HepG2 (cell line): ENCODE measurements around the gene GARS1. TPM values are rescaled to one million over a fixed set of nuclear protein-coding genes. Genes with fewer than 3 reads are reported as not detected.

Experiments
- ATAC-seq: fragments of 200-7000 bp; cut with Tn5 transposase; 3 replicates; pipeline ENCODE4 v1.9.1; 2020; ENCODE audit warnings: mild to moderate bottlenecking, moderate library complexity
- BruUV-seq: library from RNA; stranded (reverse); fragments of 400-500 nt; replicated peaks from 2 replicates; lab custom pipeline; 2021; lab: Mats Ljungman, UMichigan
- CTCF ChIA-PET: fragments of 300-600 bp; formaldehyde crosslinking; extraction: SDS; loops from one replicate; lab custom pipeline; 2021; ENCODE audit warnings: low total read pairs, inconsistent platforms, low intra/inter-chr PET ratio; lab: Yijun Ruan, JAX
- POLR2A ChIA-PET: fragments of 350-600 bp; sonication (Branson Sonifier 250); formaldehyde crosslinking; loops from one replicate; lab custom pipeline; 2020; ENCODE audit warnings: antibody characterized with exemption, inconsistent platforms; lab: Yijun Ruan, JAX
- DNase-seq: peaks from one replicate; pipeline ENCODE4 v3.0.0-alpha.2; 2015; ENCODE audit warnings: low spot score
- FAIRE-seq: peaks from 3 replicates; lab custom pipeline; 2011; peaks lifted over from hg19 to GRCh38; lab: Jason Lieb, UNC
- H2AFZ ChIP-seq: one replicate; pipeline ENCODE4 v1.6.1; 2011; ENCODE audit warnings: low read length, inconsistent platforms
- H3K27ac ChIP-seq: fragments of 300-600 bp; 3 replicates; pipeline ENCODE4 v1.8.0; 2011; ENCODE audit warnings: mixed run types, mild to moderate bottlenecking, mixed read lengths, low read length, inconsistent platforms; ENCODE audit not compliant: insufficient read depth; ENCODE audit errors: extremely low read length
- H3K27me3 ChIP-seq, 2 experiments: fragments of 200-600 bp in 1 of 2; 2 replicates in 1 of 2; 3 replicates in 1 of 2; pipeline versions ENCODE4 v1.6.0 to v1.8.0; 2011; ENCODE audit warnings: low read length in 2 of 2, mild to moderate bottlenecking in 2 of 2, moderate library complexity in 2 of 2, inconsistent platforms in 1 of 2; ENCODE audit not compliant: insufficient read depth in 2 of 2, control insufficient read depth in 1 of 2
- H3K36me3 ChIP-seq, 2 experiments: fragments of 200-600 bp in 1 of 2; replicated peaks in 1 of 2; 2 replicates in 1 of 2; 3 replicates in 1 of 2; pipeline versions ENCODE4 v1.5.1 to v1.8.0; 2011; ENCODE audit warnings: low read length in 2 of 2, inconsistent platforms in 1 of 2; ENCODE audit not compliant: insufficient read depth in 2 of 2, control insufficient read depth in 1 of 2
- H3K4me1 ChIP-seq: 2 replicates; pipeline ENCODE4 v1.5.1; 2012; ENCODE audit warnings: low read length, inconsistent platforms; ENCODE audit not compliant: insufficient read depth
- H3K4me2 ChIP-seq: 2 replicates; pipeline ENCODE4 v1.6.0; 2011; ENCODE audit warnings: low read depth, low read length, inconsistent platforms
- H3K4me3 ChIP-seq, 3 experiments: fragments of 200-600 bp in 1 of 3; sonication (generic), shearing (Covaris generic) in 1 of 3; replicated peaks in 1 of 3; 2 replicates each; pipeline ENCODE4 v1.5.1; 2011 to 2016; ENCODE audit warnings: low read length in 3 of 3, inconsistent platforms in 2 of 3, low read depth in 2 of 3, mild to moderate bottlenecking in 2 of 3, control low read depth in 1 of 3, mixed read lengths in 1 of 3; ENCODE audit not compliant: insufficient read depth in 1 of 3
- H3K79me2 ChIP-seq: one replicate; pipeline ENCODE4 v1.6.1; 2011; ENCODE audit warnings: low read length, inconsistent platforms; ENCODE audit not compliant: insufficient read depth
- H3K9ac ChIP-seq: 2 replicates; pipeline ENCODE4 v1.6.0; 2011; ENCODE audit warnings: mild to moderate bottlenecking, low read depth, low read length, inconsistent platforms; ENCODE audit not compliant: insufficient read depth
- H3K9me3 ChIP-seq: 2 replicates; pipeline ENCODE4 v1.5.1; 2012; ENCODE audit warnings: mild to moderate bottlenecking, low read length
- H4K20me1 ChIP-seq: 2 replicates; pipeline ENCODE4 v1.6.0; 2011; ENCODE audit warnings: inconsistent platforms, mild to moderate bottlenecking, low read length, moderate library complexity; ENCODE audit not compliant: insufficient read depth
- ELF1 ChIP-seq: sonication (generic); formaldehyde crosslinking; IDR thresholded peaks from 2 replicates; pipeline ENCODE4 v1.4.0; 2020; ENCODE audit warnings: missing genetic modification reagents
- HNF4A ChIP-seq: sonication (generic); formaldehyde crosslinking; IDR thresholded peaks from 2 replicates; pipeline ENCODE4 v1.4.0; 2020; ENCODE audit warnings: missing genetic modification reagents
- HNRNPLL ChIP-seq: fragments of 200-400 bp; formaldehyde crosslinking; IDR thresholded peaks from 2 replicates; pipeline ENCODE4 v1.6.1; 2017; ENCODE audit warnings: mild to moderate bottlenecking, low read depth, low read length; ENCODE audit not compliant: poor library complexity, severe bottlenecking
- MIXL1 ChIP-seq: IDR thresholded peaks from 2 replicates; pipeline ENCODE4 v1.6.1; 2016
- ZNF30 ChIP-seq: sonication (generic); formaldehyde crosslinking; IDR thresholded peaks from 2 replicates; pipeline ENCODE4 v1.5.0; 2020; ENCODE audit warnings: mild to moderate bottlenecking, missing genetic modification reagents
- ZNF670 ChIP-seq: sonication (generic); formaldehyde crosslinking; IDR thresholded peaks from 2 replicates; pipeline ENCODE4 v1.8.0; 2022; ENCODE audit warnings: mild to moderate bottlenecking, missing genetic modification reagents, borderline replicate concordance
- ZNF768 ChIP-seq: sonication (generic); formaldehyde crosslinking; IDR thresholded peaks from 2 replicates; pipeline ENCODE4 v1.4.0; 2020; ENCODE audit warnings: missing genetic modification reagents
- WGBS: methylation state at CpG from one replicate; pipeline ENCODE4 v1.1.6; 2017; ENCODE audit warnings: low lambda C conversion rate; 5-methylcytosine and 5-hydroxymethylcytosine counted together
- in situ Hi-C: cut with HindIII; loops from 2 replicates; pipeline ENCODE4 v1.10.0; 2017; ENCODE audit warnings: low pct_unique_long_range_greater_than_20kb; ENCODE audit not compliant: extremely low pct_ligation_motif_present
- intact Hi-C: fragments of 100-400 bp; cut with micrococcal nuclease; formaldehyde crosslinking; loops from one replicate; pipeline ENCODE4 v1.10.0; 2022; ENCODE audit not compliant: unreplicated experiment
- polyA plus RNA-seq, 8 experiments: library from polyadenylated mRNA; depleted of rRNA in 3 of 8; stranded (reverse) in 7 of 8; unstranded in 1 of 8; fragments of >200 nt; fragmentation: Illumina TruSeq in 4 of 8; extraction: Trizol in 4 of 8; gene quantifications; 2 replicates each; pipeline versions ENCODE4 v1.2.1 to v1.2.3, GENCODE V29; 2011 to 2016; ENCODE audit warnings: low read depth in 4 of 8, missing spikeins in 1 of 8, mixed read lengths in 1 of 8; ENCODE audit not compliant: insufficient read depth in 1 of 8
- total RNA-seq, 5 experiments: library from RNA; depleted of rRNA; stranded (reverse); fragments of >200 nt; fragmentation: Illumina TruSeq; extraction: Trizol; gene quantifications; 2 replicates each; pipeline ENCODE4 v1.2.3, GENCODE V29; 2016; ENCODE audit warnings: low read depth in 1 of 5
- TF ChIP-seq, protein P1 (sequence below): sonication (generic); formaldehyde crosslinking; IDR thresholded peaks from 2 replicates; pipeline ENCODE4 v1.4.0; 2020; ENCODE audit warnings: missing genetic modification reagents

Gene GARS1
- total and polyA plus RNA-seq, 2 of the 13 experiments (the other 11 are each of a cell fraction or from before 2014, with no cell fraction given): 140 to 460 TPM

DNA sequence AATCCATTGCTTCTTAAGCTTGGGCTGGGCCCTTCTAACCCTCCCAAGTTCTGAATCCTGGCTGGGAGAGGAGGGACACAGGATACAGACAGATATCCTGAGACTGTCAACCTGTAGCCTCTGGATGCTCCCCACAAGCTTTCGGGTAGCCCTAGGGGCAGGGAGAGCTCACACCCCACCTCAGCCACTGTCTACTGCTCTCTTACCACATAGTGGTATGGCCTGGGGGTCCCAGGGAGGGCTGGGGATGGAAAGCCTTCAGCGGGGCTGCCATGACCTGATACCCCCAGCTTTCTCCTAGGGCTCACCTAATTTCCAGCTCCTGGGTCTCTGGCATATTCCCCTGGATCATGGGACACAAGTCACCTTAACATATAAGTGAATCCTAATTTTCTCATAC lies 62.5 kb downstream of the GARS1 start:
- WGBS: 14% methylated on average over 1 of the region's 2 CpGs
- ATAC-seq: no peak
- TF ChIP-seq MIXL1 (CRISPR knock-in tag): no peak
- TF ChIP-seq, protein P1, sequence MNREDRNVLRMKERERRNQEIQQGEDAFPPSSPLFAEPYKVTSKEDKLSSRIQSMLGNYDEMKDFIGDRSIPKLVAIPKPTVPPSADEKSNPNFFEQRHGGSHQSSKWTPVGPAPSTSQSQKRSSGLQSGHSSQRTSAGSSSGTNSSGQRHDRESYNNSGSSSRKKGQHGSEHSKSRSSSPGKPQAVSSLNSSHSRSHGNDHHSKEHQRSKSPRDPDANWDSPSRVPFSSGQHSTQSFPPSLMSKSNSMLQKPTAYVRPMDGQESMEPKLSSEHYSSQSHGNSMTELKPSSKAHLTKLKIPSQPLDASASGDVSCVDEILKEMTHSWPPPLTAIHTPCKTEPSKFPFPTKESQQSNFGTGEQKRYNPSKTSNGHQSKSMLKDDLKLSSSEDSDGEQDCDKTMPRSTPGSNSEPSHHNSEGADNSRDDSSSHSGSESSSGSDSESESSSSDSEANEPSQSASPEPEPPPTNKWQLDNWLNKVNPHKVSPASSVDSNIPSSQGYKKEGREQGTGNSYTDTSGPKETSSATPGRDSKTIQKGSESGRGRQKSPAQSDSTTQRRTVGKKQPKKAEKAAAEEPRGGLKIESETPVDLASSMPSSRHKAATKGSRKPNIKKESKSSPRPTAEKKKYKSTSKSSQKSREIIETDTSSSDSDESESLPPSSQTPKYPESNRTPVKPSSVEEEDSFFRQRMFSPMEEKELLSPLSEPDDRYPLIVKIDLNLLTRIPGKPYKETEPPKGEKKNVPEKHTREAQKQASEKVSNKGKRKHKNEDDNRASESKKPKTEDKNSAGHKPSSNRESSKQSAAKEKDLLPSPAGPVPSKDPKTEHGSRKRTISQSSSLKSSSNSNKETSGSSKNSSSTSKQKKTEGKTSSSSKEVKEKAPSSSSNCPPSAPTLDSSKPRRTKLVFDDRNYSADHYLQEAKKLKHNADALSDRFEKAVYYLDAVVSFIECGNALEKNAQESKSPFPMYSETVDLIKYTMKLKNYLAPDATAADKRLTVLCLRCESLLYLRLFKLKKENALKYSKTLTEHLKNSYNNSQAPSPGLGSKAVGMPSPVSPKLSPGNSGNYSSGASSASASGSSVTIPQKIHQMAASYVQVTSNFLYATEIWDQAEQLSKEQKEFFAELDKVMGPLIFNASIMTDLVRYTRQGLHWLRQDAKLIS (CRISPR knock-in tag): no peak
- TF ChIP-seq HNF4A: no peak
- TF ChIP-seq ZNF670: no peak
- TF ChIP-seq ZNF30 (CRISPR knock-in tag): no peak
- TF ChIP-seq ELF1 (CRISPR knock-in tag): no peak
- no peak for TF ChIP-seq ZNF768 (CRISPR knock-in tag)
- no peak for TF ChIP-seq HNRNPLL
- in situ Hi-C loops: no loop called here
- Histone ChIP-seq H4K20me1 (no peaks in the 10 kb centered on the region), H3K4me2 (no peak overlapping the region), H2AFZ (no peak overlapping the region), H3K4me1 (no peaks in the 10 kb centered on the region), H3K27me3 (peaks cover 0 to 2% of the 10 kb centered on the region in 2 experiments; a peak in 1 of 5 replicates), H3K4me3 (no peak overlapping the region), H3K27ac (no peak overlapping the region), H3K79me2 (no peaks in the 10 kb centered on the region), H3K9me3 (no peaks in the 10 kb centered on the region), H3K36me3 (no peaks in the 10 kb centered on the region), H3K9ac (no peak overlapping the region)
- BruUV-seq: no TSS peak
- ChIA-PET CTCF (no interaction called here), POLR2A (no interaction called here)
- no peak for DNase-seq
- intact Hi-C loops: no loop called here
- no peak for FAIRE-seq
